OCI-LY7 (cell line): Measurements from ENCODE around the gene LRRC4C. TPM values are rescaled to one million over a fixed set of nuclear protein-coding genes. Genes with fewer than 3 reads are reported as not detected.

Source experiments
- BruUV-seq: library from RNA; stranded (reverse); fragments of 400-500 nt; replicated peaks from 2 replicates; lab custom pipeline; 2021; lab: Mats Ljungman, UMichigan
- CTCF ChIA-PET: fragments of 300-600 bp; sonication (Branson Sonifier 250); formaldehyde crosslinking; loops from one replicate; lab custom pipeline; 2022; ENCODE audit warnings: antibody characterized with exemption; ENCODE audit not compliant: unreplicated experiment; lab: Charles Lee
- POLR2A ChIA-PET: fragments of 300-600 bp; sonication (Branson Sonifier 250); formaldehyde crosslinking; loops from one replicate; lab custom pipeline; 2022; ENCODE audit warnings: antibody characterized with exemption; lab: Charles Lee
- DNase-seq: peaks from one replicate; pipeline ENCODE4 v3.0.0-alpha.2; 2015; ENCODE audit warnings: low spot score
- H2AFZ ChIP-seq: fragments of 200-600 bp; sonication (generic), shearing (Covaris generic); 2 replicates; pipeline ENCODE4 v1.6.1; 2014; ENCODE audit warnings: mild to moderate bottlenecking, antibody characterized with exemption, low read length, moderate library complexity
- H3K27ac ChIP-seq: fragments of 200-600 bp; sonication (generic); 2 replicates; pipeline ENCODE4 v1.5.1; 2014; ENCODE audit warnings: mixed run types, low read depth, mild to moderate bottlenecking, moderate library complexity, low read length, inconsistent platforms; ENCODE audit not compliant: poor library complexity, severe bottlenecking
- H3K36me3 ChIP-seq: fragments of 200-600 bp; sonication (generic); 2 replicates; pipeline ENCODE4 v1.6.1; 2014; ENCODE audit warnings: mild to moderate bottlenecking, antibody characterized with exemption, low read length, moderate library complexity, mixed read lengths; ENCODE audit not compliant: insufficient read depth
- H3K4me1 ChIP-seq: fragments of 200-600 bp; sonication (generic); 2 replicates; pipeline ENCODE4 v1.5.1; 2014; ENCODE audit warnings: mild to moderate bottlenecking, low read length; ENCODE audit not compliant: insufficient read depth, poor library complexity, severe bottlenecking
- H3K4me2 ChIP-seq: fragments of 200-600 bp; sonication (generic); 2 replicates; pipeline ENCODE4 v1.6.1; 2014; ENCODE audit warnings: mild to moderate bottlenecking, low read length
- H3K4me3 ChIP-seq: fragments of 200-600 bp; sonication (generic); 2 replicates; pipeline ENCODE4 v1.5.1; 2014; ENCODE audit warnings: mild to moderate bottlenecking, low read depth, low read length; ENCODE audit not compliant: poor library complexity, severe bottlenecking
- H3K79me2 ChIP-seq: fragments of 200-600 bp; sonication (generic); 2 replicates; pipeline ENCODE4 v1.6.1; 2016; ENCODE audit warnings: low read depth, mild to moderate bottlenecking, low read length, moderate library complexity, mixed read lengths; ENCODE audit not compliant: insufficient read depth
- H3K9me2 ChIP-seq: fragments of 200-600 bp; sonication (generic); 2 replicates; pipeline ENCODE4 v1.6.1; 2016; ENCODE audit warnings: mild to moderate bottlenecking, low read length, mixed read lengths; ENCODE audit not compliant: insufficient read depth
- H3K9me3 ChIP-seq: fragments of 200-600 bp; sonication (generic); 2 replicates; pipeline ENCODE4 v1.6.1; 2014; ENCODE audit warnings: mild to moderate bottlenecking, mixed run types, low read length, mixed read lengths
- H4K20me1 ChIP-seq: fragments of 200-600 bp; sonication (generic); 2 replicates; pipeline ENCODE4 v1.6.1; 2014; ENCODE audit warnings: mild to moderate bottlenecking, antibody characterized with exemption, low read length, moderate library complexity, mixed read lengths; ENCODE audit not compliant: insufficient read depth
- EZH2phosphoT487 ChIP-seq: fragments of 200-600 bp; sonication (generic); IDR thresholded peaks from 2 replicates; pipeline ENCODE4 v1.6.1; 2018; ENCODE audit warnings: low read depth, borderline replicate concordance, mild to moderate bottlenecking, mixed run types, antibody characterized with exemption, low read length, moderate library complexity, mixed read lengths
- intact Hi-C: fragments of 100-400 bp; cut with micrococcal nuclease; formaldehyde crosslinking; loops from one replicate; pipeline ENCODE4 v1.10.0; 2022; ENCODE audit not compliant: unreplicated experiment
- total RNA-seq, 2 experiments: library from RNA; depleted of rRNA in 1 of 2; stranded (reverse); fragments of >200 nt in 1 of 2; shearing (Covaris generic) in 1 of 2; gene quantifications; 2 replicates each; pipeline ENCODE4 v1.2.3, GENCODE V29; 2014 to 2022
- TF ChIP-seq, protein P1 (sequence below): fragments of 200-600 bp; sonication (generic); conservative IDR thresholded peaks from 2 replicates; pipeline ENCODE4 v1.5.1; 2014; ENCODE audit warnings: mild to moderate bottlenecking, antibody characterized with exemption, low read length, moderate library complexity, mixed read lengths

LRRC4C gene
- total RNA-seq, 2 experiments from 2014 or later, result not detected

DNA sequence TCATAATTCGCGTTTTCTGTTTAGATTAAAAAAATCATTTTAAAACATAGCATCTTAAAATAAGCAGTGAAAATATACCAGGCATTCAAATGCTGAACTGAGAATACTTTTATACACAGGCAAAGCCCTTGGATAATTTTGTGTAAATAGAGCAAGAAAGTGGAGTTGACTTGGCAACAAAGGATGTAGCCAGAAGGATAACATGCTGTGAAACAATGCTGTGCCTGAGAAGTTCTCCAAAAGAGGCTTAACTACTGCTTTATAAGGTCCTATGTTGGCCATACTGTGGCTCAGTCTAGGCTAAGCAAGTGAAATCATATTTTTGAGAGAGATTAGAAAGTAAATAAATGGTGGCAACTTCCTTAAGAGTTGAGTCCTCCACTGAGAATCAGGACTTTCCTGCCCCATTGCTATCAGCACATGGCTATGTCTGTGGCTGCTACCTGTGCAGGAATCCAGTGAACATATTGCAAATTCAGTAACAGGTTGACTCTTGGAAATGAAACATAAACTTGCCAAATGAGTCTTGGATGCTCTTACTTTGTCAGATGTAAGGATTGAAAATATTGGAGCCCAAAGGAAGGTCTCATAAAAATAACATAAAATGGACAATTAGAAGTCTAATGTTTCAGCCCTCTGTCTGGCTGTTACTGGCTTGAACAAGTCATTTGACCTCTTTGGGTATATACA is 448.9 kb downstream of the LRRC4C start:
- Histone ChIP-seq H2AFZ (no peak overlapping the region), H3K4me2 (no peak overlapping the region), H3K9me2 (no peaks in the 10 kb centered on the region), H3K9me3 (no peaks in the 10 kb centered on the region), H3K4me3 (no peak overlapping the region), H4K20me1 (no peaks in the 10 kb centered on the region), H3K79me2 (no peaks in the 10 kb centered on the region), H3K4me1 (no peaks in the 10 kb centered on the region), H3K27ac (no peak overlapping the region), H3K36me3 (no peaks in the 10 kb centered on the region)
- TF ChIP-seq, protein P1, sequence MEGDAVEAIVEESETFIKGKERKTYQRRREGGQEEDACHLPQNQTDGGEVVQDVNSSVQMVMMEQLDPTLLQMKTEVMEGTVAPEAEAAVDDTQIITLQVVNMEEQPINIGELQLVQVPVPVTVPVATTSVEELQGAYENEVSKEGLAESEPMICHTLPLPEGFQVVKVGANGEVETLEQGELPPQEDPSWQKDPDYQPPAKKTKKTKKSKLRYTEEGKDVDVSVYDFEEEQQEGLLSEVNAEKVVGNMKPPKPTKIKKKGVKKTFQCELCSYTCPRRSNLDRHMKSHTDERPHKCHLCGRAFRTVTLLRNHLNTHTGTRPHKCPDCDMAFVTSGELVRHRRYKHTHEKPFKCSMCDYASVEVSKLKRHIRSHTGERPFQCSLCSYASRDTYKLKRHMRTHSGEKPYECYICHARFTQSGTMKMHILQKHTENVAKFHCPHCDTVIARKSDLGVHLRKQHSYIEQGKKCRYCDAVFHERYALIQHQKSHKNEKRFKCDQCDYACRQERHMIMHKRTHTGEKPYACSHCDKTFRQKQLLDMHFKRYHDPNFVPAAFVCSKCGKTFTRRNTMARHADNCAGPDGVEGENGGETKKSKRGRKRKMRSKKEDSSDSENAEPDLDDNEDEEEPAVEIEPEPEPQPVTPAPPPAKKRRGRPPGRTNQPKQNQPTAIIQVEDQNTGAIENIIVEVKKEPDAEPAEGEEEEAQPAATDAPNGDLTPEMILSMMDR, result no peak
- no peak for TF ChIP-seq EZH2phosphoT487
- intact Hi-C loops, result no loop called here
- BruUV-seq, result no TSS peak
- ChIA-PET CTCF (no interaction called here), POLR2A (no interaction called here)
- DNase-seq, result no peak

DNA sequence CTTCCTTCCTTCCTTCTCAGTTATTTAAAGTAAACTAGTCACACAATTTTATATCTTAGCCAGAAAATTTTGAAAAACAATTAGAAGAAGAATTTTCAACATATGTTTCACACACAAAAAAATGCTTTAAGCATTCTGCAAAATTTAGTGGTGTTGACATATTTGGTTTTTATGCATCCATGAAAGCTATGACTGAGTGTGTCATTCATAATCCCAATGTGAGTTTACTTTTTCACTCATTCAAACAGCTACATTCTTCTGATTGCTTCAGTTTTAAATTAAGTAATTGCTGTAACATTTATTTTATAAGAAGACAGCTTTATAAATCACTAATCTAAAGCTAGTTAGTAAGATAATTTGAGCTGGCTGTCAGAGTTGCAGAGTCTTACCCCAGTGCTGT is 453.5 kb downstream of the LRRC4C start:
- CTCF ChIA-PET, result no interaction called here
- TF ChIP-seq EZH2phosphoT487, result no peak
- TF ChIP-seq, protein P1, result no peak
- H4K20me1 ChIP-seq, result no peaks in the 10 kb centered on the region
- no peaks in the 10 kb centered on the region for H3K9me2 ChIP-seq
- H3K4me2 ChIP-seq, result no peak overlapping the region
- no peak overlapping the region for H2AFZ ChIP-seq
- no peaks in the 10 kb centered on the region for H3K9me3 ChIP-seq
- no TSS peak for BruUV-seq
- H3K36me3 ChIP-seq, result no peaks in the 10 kb centered on the region
- no peak overlapping the region for H3K27ac ChIP-seq
- POLR2A ChIA-PET, result interaction anchor here (0.7 to 1.4 kb wide), 3 partner anchors 9 to 319 kb away, joined by 3 read pairs; no protein-coding TSS in a partner anchor
- intact Hi-C loops, result no loop called here
- H3K4me1 ChIP-seq, result no peaks in the 10 kb centered on the region
- no peaks in the 10 kb centered on the region for H3K79me2 ChIP-seq
- DNase-seq, result no peak
- no peak overlapping the region for H3K4me3 ChIP-seq
